OCI-LY3 (cell line): ENCODE measurements around the gene TRIM62.

Source experiments
- CTCF ChIP-seq: fragments of 200-600, 300-600 bp; sonication (generic); IDR thresholded peaks from 2 replicates; pipeline ENCODE4 v1.5.1; 2014; ENCODE audit warnings: antibody characterized with exemption, low read length, low read depth
- EZH2phosphoT487 ChIP-seq: fragments of 200-600 bp; shearing (Covaris generic); IDR thresholded peaks from 2 replicates; pipeline ENCODE4 v1.6.1; 2018; ENCODE audit warnings: antibody characterized with exemption, mixed run types, low read depth

DNA sequence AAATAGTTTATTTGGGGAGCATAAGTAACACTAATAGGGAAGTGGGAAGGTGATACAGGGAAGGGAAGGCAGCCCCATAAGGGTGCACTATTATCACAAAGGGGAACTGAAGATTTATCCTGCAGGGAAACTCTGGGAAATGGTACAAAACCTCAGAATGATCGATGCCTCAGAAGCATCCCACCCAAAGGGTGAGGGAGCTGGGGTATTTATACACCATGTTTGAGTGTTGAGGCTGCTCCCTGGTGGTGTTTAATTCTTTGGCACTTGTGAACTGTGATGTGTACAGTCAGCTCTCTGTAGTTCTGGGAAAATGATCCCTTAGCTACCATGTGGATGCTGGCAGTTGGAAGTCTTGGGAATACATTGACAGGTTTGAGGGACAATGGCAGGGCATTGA lies 5.1 kb upstream of the TRIM62 start:
- TF ChIP-seq CTCF (no peak), EZH2phosphoT487 (no peak)
